BJ (cell line): ENCODE measurements around the gene ELP4. TPM values are rescaled to one million over a fixed set of nuclear protein-coding genes. Genes with fewer than 3 reads are reported as not detected.

ENCODE experiments used
- CTCF ChIA-PET: fragments of 350-600 bp; formaldehyde crosslinking; extraction: SDS; loops from one replicate; lab custom pipeline; 2021; ENCODE audit warnings: antibody characterized with exemption, inconsistent platforms; lab: Yijun Ruan, JAX
- POLR2A ChIA-PET: fragments of 300-600 bp; sonication (Branson Sonifier 250); formaldehyde crosslinking; extraction: SDS; loops from one replicate; lab custom pipeline; 2021; ENCODE audit warnings: antibody characterized with exemption; lab: Charles Lee
- DNase-seq: peaks from one replicate; pipeline ENCODE4 v3.0.0-alpha.2; 2011; ENCODE audit warnings: low read depth
- H3K27me3 ChIP-seq: 2 replicates; pipeline ENCODE4 v1.6.0; 2011; ENCODE audit warnings: low read length; ENCODE audit not compliant: control insufficient read depth, insufficient read depth
- H3K36me3 ChIP-seq: 2 replicates; pipeline ENCODE4 v1.5.1; 2011; ENCODE audit warnings: low read length; ENCODE audit not compliant: control insufficient read depth, insufficient read depth
- H3K4me3 ChIP-seq: 2 replicates; pipeline ENCODE4 v1.5.1; 2011; ENCODE audit warnings: low read depth, mild to moderate bottlenecking, control low read depth, low read length
- polyA plus RNA-seq: library from polyadenylated mRNA; depleted of rRNA; stranded (reverse); fragments of >200 nt; gene quantifications from 2 replicates; pipeline ENCODE4 v1.2.3, GENCODE V29; 2011
- TF ChIP-seq, protein P1 (sequence below): IDR thresholded peaks from 2 replicates; pipeline ENCODE4 v1.5.1; 2011; ENCODE audit warnings: low read depth, mild to moderate bottlenecking, control low read depth, inconsistent platforms, low read length, moderate library complexity; ENCODE audit not compliant: insufficient read depth

Gene ELP4
- polyA plus RNA-seq, 1 experiment, result 11.8 TPM

DNA sequence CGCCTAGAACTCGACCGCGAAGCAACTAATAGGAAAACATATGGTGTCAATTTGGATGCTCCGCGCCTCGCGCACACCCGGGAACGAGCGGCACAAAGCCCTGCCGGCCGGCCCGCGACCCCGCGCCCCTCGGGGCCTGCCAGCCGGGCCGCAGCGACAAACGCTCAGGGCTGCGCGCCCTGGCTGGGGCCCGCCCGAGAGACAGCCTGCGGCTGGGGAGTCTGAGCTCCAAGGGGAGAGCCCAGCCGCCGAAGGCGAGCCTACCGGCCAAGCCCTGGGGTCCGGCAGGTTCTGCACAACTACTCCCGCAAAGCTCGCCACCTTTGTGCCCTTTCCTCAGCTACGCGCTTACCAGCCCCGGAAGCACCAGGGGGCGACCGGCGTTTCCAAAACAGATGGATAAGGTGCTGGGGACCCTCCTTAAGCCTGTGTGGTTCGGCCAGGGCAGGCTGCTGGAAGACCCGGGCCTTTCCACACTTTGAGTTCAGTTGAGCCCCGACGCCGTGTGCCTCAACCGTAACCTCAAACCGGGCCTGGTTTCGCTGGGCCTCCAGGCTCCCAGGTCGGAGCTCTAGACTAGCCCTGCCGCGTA, 295.6 kb downstream of the ELP4 start:
- ChIA-PET CTCF (interaction anchor here (0.6 kb wide), 1 partner anchor 771 kb away, joined by 3 read pairs; no protein-coding TSS in a partner anchor), POLR2A (no interaction called here)
- H3K4me3 ChIP-seq, result no peak overlapping the region
- TF ChIP-seq, protein P1, sequence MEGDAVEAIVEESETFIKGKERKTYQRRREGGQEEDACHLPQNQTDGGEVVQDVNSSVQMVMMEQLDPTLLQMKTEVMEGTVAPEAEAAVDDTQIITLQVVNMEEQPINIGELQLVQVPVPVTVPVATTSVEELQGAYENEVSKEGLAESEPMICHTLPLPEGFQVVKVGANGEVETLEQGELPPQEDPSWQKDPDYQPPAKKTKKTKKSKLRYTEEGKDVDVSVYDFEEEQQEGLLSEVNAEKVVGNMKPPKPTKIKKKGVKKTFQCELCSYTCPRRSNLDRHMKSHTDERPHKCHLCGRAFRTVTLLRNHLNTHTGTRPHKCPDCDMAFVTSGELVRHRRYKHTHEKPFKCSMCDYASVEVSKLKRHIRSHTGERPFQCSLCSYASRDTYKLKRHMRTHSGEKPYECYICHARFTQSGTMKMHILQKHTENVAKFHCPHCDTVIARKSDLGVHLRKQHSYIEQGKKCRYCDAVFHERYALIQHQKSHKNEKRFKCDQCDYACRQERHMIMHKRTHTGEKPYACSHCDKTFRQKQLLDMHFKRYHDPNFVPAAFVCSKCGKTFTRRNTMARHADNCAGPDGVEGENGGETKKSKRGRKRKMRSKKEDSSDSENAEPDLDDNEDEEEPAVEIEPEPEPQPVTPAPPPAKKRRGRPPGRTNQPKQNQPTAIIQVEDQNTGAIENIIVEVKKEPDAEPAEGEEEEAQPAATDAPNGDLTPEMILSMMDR, result no peak
- H3K36me3 ChIP-seq, result no peaks in the 10 kb centered on the region
- H3K27me3 ChIP-seq, result peaks cover 73% of the 10 kb centered on the region
- no peak for DNase-seq

- TF ChIP-seq, protein P1, result no peak
- Histone ChIP-seq H3K36me3 (no peaks in the 10 kb centered on the region), H3K27me3 (peaks cover 69% of the 10 kb centered on the region), H3K4me3 (no peak overlapping the region)
- ChIA-PET POLR2A (interaction anchor here (0.5 kb wide), 1 partner anchor 18 kb away, joined by 4 read pairs; no protein-coding TSS in a partner anchor), CTCF (no interaction called here)
- DNase-seq, result no peak
Measured at GRCh38 chr11:31805629-31806185, 296.1 kb downstream of the ELP4 start.

- no peaks in the 10 kb centered on the region for H3K36me3 ChIP-seq
- ChIA-PET CTCF (no interaction called here), POLR2A (interaction anchor here (0.5 kb wide), 1 partner anchor 17 kb away, joined by 4 read pairs; no protein-coding TSS in a partner anchor)
- peaks cover 70% of the 10 kb centered on the region for H3K27me3 ChIP-seq
- DNase-seq, result no peak
- H3K4me3 ChIP-seq, result no peak overlapping the region
- TF ChIP-seq, protein P1, result no peak
Measured at GRCh38 chr11:31806186-31806927, 296.8 kb downstream of the ELP4 start.

DNA sequence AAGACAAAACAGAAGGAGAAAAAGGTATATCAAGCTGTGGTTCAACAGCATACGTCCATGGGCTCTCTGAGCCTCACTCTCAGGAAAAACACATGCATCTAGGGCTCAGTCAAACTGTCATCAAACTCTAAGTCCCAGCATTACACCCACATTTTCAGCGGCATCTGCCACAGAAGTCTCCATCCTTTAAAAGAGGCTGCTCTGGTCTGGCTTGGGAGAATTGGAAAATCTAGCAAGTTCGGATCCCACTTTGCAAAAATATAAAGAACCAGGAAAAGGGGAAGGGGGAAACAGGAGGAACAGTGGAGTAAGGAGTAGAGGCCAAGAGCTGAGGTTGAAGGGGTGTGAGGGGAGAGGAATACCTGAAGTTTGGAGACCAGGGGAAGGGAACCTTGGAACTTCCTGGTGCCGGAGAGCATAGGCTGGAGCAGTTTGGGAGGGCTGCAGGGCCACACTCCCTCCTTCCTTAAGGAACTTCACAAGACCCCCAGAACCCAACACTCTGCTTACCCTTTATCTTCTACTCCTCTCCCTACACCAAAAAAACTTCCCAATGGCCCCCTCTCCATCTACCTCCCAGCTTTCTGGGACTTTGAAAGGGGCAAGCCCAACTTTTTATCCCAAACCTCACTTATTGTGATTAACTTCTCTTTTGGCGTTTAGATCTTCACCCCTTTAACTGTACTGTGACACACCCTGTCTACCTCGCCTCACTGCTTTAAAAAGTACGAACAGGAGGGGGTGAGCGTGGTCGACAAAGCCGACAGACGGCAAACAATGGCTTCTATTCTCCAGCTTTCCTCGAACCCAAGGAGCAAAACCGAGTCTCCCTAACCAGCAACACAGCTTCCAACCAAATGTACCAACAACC, 297.6 kb downstream of the ELP4 start:
- Histone ChIP-seq H3K27me3 (peaks cover 75% of the 10 kb centered on the region), H3K36me3 (no peaks in the 10 kb centered on the region), H3K4me3 (no peak overlapping the region)
- DNase-seq, result no peak
- TF ChIP-seq, protein P1, result no peak
- POLR2A ChIA-PET, result no interaction called here
- CTCF ChIA-PET, result interaction anchor here (0.7 kb wide), 1 partner anchor 15 kb away, joined by 3 read pairs; no protein-coding TSS in a partner anchor
